GM15510 (cell line): ENCODE data around the gene PKLR.

Source experiments
- POLR2A ChIP-seq: IDR thresholded peaks from 3 replicates; pipeline ENCODE4 v1.6.1; 2011; ENCODE audit warnings: borderline replicate concordance; ENCODE audit not compliant: insufficient read length; ENCODE audit errors: extremely low read depth

PKLR gene

DNA sequence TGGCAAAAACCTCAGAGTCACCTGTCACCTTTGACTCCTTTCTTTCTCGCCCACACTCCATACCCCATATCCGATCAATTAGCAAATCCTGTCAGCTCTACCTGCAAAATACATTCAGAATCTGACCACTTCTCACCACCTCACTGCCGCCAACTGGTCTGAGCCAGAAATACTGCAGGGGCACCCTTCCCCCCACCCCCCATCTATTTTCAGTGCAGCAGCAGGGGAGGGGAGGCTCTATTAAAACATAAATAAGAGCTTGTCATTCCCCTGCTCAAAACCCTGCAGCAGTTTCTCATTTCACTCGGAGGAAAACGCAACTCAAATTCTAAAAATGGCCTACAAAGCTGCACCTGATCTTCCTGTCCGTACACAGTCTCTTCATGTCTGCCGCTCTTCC, 3.9 kb downstream of the PKLR start:
- TF ChIP-seq POLR2A: no peak

DNA sequence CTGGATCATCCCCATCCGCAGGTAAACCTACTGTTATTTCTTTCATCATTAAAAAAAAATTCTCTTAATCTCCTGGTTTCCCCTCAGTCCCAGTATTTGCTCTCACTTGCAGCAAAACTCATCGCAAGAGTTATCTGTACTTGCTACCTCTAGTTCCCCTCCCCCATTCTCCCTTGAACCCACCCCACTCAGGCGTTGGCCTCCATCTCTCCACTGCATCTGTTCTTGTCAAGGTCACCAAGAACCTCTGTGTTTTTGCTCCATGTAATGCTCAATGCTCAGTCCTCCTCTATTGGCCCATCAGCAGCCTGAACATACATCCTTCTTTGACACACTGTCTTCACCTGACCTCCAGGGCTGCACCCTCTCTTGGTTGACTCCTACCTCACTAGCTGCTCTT, 4.6 kb downstream of the PKLR start:
- no peak for TF ChIP-seq POLR2A

DNA sequence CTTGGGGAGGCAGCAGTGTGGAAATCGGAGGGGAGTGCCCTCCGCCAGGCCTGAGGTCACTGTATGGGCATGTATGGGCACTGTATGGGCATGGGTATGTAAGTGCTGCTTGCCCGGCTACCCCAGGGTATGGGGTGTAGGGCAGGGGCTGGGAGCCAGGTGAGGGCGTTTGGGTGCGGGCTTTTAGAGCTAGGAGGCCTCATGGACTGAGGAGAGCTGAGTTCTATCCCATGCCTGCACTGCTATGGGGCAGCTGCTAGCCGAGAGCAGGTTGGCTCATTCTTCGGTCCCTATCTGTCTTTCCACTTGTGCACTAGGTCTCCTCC, 5.3 kb downstream of the PKLR start:
- no peak for TF ChIP-seq POLR2A

DNA sequence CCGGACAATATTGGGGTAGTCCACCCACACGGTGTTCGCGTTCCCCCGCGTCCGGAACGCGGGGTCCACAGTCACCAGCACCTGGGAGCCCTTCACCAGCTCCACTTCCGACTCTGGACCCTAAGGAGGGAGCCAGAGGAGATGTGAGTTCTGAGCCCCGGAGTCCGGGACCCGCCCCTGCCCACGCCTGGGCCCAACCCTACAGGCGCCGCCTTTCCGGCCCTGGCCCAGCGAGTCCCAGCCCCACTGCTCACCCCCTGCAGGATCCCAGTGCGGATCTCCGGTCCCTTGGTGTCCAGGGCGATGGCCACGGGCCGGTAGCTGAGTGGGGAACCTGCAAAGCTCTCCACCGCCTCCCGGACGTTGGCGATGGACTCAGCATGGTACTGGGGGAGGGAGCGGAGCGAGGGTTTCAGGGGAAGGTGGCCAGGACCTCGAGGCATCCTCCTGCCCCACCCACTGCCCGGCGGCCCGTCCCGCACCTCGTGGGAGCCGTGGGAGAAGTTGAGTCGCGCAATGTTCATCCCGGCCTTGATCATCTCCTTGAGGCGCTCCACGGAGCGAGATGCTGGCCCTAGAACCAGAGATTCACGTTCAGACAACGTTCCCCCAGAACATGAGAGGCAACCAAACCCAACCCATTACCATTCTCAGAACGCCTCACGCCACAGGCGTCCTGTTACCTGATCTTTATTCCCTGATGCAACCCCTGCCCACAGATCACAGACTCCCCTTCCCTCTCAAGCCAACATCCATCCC, 5.9 kb downstream of the PKLR start:
- no peak for TF ChIP-seq POLR2A

DNA sequence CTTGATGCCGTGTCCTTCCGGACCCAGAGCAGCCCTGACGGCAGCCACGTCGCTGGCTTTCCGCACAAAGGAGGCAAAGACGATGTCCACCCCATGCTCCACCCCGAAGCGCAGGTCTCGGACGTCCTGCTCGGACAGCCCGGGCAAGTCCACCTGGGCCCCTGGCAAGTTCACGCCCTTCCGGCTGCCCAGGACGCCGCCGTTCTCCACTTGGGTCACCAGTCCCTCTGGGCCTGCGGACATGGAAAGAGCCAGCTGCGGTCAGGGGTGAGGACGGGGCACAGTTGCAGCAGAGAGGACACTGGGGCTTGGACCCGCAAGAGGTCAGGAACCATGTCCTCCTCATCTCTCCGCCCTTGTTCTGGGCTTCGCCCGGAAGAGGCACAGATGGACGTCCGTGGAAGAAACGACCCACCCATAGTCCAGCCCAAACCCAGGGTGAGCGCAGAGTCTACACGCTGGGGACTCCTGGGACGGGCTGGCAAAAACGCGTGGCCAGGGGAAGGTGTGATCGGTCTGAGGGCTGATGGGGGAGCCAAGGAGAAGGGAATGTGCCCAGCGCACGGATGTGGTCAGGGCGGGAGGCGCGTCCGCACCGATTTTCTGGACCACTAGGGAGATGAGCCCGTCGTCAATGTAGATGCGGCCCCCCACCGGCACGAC, 6.6 kb downstream of the PKLR start:
- TF ChIP-seq POLR2A: no peak

DNA sequence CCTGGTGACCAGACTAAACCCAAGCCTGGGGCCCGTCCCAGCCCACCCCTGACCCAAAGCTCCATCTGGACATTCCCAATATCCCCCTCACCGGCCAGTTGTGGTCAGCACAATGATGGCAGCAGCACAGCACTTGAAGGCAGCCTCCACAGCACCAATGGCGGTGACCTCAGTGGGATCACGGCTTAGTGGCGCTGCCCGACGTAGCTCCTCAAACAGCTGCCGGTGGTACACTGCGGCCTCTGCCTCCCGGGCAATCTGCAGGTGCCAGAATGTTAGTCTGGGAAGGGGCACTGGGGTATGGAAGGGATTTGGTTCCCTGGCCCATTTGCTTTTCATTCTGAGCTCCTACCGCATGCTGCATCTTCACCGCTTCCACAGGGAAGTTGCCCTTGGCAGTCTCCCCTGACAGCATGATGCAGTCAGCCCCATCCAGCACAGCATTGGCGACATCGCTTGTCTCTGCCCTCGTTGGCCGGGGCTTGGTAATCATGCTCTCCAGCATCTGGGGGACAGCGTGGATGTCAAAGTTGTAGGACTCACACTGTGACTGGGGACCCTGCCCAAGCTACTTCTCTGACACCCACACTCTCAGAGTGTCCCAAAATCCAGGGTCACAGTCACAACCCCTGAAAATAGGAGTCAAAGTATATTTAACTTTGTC, 8.0 kb downstream of the PKLR start:
- TF ChIP-seq POLR2A: no peak

DNA sequence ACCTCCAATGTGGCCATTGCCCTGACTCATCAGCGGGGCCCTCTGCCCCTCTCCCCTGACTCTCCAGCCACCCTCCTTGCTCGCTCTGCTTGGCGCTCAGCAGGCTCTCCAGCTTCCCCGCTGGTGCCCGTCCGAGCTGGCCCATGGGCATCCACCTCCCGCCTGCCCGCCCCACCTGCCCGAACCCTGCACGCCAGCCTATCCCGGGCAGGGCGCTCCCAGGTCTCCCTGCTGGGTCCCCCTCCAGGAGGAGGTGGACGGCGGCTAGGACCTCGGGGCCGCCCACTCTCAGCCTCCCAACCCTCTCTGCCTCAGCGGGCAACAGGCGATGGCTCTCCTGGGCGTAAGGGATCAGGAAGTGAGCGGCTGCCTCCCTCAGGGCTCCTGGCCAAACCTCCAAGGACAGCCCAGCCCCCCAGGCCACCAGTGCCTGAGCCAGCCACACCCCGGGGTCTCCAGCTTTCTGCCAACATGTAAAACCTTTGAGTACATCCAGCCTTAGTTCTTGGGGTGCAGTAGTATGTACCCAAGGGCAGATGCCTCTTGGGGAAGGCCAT, 13.2 kb downstream of the PKLR start:
- no peak for TF ChIP-seq POLR2A

DNA sequence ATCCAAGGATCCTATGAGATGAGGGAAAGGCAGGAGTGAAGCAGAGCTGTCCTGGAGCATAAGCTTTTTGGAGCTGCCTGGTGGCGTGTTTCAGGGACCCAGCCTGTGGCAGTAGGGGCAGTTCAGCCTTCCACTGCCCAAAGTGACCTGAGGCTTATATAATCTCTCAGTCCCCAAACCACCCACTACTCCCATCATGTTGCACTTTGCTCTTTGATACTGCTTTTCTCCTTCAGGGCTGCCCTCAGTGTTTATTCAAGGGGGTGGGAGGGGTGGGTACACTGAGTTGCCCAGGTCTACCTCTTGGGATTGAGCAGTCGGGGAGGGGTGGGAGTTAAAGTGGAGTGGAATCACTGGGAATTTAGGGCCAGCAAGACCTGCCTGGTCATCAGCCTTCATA, 14.7 kb downstream of the PKLR start:
- no peak for TF ChIP-seq POLR2A

DNA sequence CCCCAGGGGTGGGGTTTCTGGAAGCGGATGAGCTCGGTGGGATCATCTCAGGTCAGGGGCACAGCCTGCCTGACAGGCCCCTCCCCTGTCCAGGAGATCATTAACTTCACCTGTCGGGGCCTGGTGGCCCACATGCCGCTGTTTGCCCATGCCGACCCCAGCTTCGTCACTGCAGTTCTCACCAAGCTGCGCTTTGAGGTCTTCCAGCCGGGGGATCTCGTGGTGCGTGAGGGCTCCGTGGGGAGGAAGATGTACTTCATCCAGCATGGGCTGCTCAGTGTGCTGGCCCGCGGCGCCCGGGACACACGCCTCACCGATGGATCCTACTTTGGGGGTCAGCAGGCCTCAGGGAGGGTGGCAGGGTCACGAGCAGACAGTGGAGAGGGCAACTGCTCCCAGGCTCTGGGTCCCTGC, 15.6 kb downstream of the PKLR start:
- no peak for TF ChIP-seq POLR2A

DNA sequence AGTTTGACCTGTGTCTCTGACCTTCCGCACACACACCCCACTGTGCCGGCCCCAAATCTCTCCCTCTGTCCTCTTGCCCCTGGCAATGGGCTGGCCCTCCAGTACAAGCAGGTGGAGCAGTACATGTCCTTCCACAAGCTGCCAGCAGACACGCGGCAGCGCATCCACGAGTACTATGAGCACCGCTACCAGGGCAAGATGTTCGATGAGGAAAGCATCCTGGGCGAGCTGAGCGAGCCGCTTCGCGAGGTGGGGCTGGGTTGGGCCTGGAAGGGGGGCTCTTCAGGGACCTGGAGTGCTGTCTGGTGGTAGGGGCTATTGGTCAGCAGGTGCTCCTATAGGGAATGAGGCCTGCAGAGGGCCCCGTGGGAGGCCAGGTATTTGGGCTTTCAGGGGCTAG, 16.2 kb downstream of the PKLR start:
- no peak for TF ChIP-seq POLR2A

DNA sequence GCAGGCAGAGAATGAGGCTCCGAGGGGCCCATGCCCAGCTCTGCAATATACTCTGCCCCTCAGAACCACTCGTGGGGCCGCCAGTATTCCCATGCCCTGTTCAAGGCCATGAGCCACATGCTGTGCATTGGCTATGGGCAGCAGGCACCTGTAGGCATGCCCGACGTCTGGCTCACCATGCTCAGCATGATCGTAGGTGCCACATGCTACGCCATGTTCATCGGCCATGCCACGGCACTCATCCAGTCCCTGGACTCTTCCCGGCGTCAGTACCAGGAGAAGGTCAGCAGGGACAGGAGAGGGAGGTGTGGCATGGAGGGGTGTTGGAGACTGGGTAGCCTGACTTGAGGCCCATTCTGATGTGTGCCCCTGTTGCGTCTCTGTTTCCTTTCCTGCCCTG, 16.8 kb downstream of the PKLR start:
- TF ChIP-seq POLR2A: no peak

DNA sequence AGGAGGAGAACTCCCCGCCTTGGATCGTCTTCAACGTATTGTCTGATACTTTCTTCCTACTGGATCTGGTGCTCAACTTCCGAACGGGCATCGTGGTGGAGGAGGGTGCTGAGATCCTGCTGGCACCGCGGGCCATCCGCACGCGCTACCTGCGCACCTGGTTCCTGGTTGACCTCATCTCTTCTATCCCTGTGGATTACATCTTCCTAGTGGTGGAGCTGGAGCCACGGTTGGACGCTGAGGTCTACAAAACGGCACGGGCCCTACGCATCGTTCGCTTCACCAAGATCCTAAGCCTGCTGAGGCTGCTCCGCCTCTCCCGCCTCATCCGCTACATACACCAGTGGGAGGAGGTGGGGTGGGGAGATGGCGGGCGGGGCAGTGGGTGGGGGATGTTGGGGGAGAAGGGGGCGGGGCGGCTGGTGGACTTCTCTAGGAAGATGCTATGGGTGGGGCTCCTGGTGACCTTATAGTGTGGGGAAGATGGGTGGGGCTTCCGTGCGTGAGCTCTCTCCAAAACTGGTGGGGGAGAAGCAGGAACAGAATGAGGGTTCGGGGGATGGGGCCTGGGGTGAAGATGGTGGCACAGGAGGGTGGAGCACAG, 18.6 kb downstream of the PKLR start:
- TF ChIP-seq POLR2A: no peak

DNA sequence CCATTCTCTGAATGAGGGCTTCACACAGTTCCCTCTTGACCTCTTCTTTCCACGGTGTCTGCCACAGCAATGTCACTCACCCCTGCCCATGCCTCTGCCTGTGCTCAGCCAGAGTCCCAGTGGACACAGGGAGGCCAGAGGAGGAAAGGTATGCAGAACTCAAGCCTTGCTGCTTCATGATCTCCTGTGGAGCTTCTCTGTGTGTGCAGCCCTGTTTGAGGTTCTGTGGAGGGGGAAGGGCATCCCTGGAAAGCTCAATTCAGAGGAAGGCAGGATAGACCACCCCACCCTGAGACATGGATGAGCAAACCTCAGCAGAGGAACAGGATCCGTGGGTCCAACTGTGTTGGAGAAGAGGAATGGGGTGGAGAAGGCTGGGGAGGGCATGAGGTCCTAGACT, 22.0 kb downstream of the PKLR start:
- no peak for TF ChIP-seq POLR2A

DNA sequence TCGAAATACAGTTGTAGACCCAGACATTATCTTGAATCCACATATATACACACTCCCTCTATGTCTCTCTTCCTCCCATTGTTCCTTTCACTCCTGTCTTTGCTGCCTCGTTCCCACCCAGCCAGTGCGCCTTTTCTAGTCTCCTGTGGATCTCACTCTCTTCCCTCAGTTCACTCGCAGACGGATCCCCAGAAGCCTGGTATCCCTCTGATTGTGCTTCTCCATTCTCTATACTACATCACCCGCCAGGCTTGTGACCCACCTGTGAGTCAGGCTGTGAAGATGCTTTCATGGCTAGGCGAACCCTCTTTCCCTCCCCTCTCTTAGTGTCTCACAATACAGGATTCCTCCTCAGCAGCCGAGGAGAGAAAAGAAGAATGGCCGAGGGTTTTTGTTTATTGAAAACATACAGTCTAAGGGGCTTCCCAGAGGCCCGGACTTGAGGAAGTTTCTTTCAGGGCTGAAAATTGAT, 22.5 kb downstream of the PKLR start:
- TF ChIP-seq POLR2A: no peak

DNA sequence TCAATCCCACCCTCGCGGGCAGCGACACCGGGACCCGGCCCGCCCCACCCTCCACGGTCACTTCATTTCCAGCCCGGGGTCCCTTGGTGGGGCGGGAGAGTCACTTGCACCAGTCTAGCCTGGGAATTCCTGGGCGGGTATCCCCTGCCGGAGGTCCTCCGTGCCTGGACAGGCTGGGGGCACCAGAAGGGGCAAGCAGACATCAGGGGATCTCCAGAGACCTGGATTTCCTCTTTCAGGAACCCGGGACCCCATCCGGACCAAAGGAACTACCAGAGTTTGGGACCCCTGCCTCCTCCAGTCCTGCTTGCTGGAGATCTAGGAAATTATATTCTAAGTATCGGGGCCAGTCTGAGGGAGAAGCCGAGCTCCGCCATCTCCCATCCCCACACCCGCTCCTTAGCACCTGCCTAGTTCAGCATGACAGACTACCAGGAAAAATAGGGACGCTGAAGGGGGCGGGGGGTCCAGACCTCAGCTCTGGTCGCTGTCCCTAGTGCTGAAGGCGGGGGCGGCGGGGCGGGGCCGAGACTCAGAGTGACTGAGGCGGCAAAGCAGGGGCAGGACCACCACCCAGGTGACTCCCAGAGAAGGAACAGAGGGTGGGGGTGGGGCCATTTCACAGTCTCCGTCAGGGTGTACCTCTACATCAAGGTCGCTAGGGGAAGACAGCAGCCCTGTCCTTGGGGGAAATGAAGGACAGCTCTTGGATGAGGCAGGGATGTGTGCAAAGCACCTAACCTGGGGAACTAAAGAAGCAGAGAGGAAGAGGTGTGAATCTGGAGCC, 23.1 kb downstream of the PKLR start:
- TF ChIP-seq POLR2A: no peak
